ENCODE measurements around the gene ATF4.
A peak's percentile ranks its signal among the peaks of the same experiment; 100 is the strongest.

The ATF4 gene

DNA sequence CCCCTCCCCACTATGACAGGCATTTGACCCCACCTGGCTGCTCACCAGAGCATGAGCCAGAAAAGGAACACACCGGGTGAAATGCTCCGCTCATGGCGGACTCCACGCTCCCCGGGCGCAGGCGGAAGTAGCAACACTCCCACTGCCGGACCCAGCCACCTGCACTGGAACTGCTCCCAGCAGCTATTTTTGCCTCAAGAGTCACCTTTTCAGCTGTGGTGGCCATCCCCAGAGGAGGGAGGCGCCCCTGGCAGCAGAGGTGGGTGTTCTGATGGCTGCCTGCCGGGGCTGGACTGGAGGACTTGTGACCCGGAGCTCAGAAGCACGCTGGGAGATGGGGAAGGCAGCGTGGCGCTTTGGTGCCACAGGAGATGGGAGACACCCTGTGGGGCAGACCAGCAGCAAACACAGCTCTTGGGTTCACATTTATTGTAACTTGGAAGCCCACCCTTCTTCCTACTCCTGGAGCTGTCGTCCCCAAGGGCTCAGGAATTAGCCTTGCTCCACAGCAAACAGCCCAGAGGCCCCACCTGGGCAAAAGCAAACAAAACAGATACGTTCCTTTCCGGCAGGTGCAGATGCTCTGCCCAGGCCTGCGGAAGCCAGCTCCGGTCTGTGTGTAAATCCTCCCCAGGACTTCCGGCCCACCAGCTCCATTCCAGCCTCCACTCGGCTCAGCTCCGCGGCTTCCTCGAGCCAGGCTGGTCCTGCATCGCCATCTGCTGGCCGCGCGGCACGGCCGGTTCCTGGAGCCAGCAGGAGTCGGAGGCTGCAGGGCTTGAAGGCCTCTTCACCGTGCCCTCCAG lies 8.5 kb downstream of the ATF4 start:
- DNase-seq (ENCODE audit: low spot score) = peak; percentile 96

DNA sequence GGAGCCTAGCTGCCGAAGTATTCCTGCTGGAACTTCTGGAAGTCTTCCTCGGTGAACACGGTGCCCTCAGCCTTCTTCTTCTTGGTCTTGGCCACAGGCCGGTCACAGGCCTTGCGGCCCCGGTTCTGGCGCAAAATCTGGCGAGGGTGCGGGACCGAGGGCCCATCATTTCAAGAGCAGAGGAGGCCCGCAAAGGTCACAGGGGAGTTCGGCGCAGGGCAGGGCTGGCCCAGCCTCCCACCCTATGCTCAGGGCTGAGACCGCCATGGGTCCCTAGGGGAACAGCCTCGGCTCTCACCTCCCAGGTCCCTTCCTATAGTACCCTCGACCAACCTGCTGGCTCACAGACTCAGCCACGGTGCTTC lies 9.1 kb downstream of the ATF4 start:
- DNase-seq (ENCODE audit: low spot score) = no peak

DNA sequence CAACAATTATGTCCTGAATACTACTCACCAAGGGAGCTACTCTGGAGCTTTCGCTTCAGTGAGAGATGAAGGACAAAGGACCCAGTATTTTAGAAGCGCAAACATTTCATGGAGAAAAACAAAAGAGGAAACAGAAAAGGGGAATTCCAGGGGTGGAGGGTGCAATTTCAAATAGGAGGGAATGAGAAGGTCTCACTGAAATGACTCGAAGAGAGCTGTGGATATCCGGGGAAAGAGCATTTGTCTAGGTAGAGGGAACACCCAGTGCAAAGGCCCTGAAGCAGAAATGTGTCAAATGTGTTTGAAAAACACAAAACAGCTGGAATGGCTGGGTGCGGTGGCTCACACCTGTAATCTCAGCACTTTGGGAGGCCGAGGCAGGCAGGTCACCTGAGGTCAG lies 9.8 kb downstream of the ATF4 start:
- DNase-seq (ENCODE audit: low spot score) = no peak

GRCh38 chr22:39530692-39531331 lies 10.4 kb downstream of the ATF4 start:
- no peak for DNase-seq (ENCODE audit: low spot score)

GRCh38 chr22:39532215-39533073 lies 12.1 kb downstream of the ATF4 start, which contains the start of gene RPS19BP1:
Gene RPS19BP1 (minus strand): TSS chr22:39532748. CDS start chr22:39532738, 10 bp downstream.
- DNase-seq (ENCODE audit: low spot score) = peak; percentile 99

DNA sequence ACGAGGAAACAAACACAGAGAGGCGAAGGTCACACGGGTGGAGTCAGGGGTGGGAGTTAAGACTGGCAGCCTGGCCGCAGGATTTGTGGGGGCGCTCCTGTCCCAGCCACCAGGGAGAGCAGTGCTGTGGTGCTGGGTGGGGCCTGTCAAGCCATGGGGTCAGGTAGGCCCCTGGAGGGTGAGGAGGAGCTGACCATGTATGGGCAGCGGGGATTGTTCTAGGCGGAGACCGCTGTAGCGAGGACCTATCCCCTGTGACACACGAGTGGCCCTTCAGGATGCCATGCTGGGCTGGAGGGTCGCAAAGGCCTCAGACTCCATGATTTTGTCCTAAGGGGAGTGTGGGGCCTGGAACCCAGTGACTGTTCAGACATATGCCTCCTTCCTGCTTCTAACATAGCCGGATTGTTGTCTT lies 13.7 kb downstream of the ATF4 start:
- no peak for DNase-seq (ENCODE audit: low spot score)

- peak; percentile 79 for DNase-seq (ENCODE audit: low spot score)
These were observed 14.4 kb downstream of the ATF4 start for GRCh38 chr22:39534591-39535356.

- DNase-seq (ENCODE audit: low spot score) = no peak
These were observed 15.0 kb downstream of the ATF4 start for GRCh38 chr22:39535357-39535725.

DNA sequence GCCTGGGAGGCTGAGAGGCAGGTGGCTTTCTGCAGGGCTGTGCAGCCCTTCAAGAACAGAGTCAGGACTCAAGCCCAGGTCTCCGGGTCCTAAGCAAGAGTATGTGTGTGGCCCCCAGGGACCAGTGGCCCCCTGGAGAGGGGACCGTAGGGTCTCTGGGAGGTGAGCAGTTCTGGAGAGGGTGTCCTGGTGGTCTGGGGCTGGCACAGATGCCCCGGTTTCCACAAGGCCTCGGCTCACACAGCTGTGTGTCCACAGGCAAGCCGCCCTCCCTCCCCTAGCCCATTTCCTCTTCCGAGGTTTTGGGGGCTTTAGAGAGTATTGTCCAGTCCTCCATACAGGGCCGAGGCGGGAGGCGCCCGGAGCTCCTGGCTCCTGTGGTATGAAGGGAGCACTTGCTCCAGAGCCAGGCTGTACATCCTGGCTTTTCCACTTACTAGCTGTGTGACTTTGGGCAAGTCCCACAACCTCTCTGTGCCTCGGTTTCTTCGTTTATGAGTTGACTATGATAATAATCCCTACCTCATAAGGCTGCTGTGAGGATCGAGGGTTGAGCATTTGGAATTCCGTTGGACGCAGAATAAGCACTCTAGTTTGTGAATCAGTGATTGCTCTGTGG lies 15.6 kb downstream of the ATF4 start:
- DNase-seq (ENCODE audit: low spot score) = no peak

GRCh38 chr22:39536711-39537110 lies 16.3 kb downstream of the ATF4 start:
- no peak for DNase-seq (ENCODE audit: low spot score)

DNA sequence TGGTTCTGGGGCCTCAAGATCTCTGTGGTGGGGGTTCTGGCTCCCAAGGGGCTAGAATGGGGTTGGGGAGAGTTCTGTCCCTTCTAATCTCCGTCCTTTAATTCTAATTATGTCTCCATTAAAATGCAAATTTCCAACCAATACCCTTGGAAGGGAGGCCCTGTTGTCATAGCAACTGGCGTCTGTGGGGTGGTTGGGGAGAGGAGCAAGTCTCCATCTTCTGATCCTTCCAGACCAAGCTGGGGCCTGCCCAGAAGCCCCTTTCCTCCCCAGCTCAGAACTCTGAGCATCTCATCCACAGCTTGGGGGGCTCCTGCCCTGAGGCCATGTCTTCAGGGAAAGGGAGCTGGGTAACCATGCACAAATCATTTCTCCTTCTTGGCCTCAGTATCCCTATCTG lies 17.6 kb downstream of the ATF4 start:
- DNase-seq (ENCODE audit: low spot score) = no peak

GRCh38 chr22:39543095-39543494 lies 22.7 kb downstream of the ATF4 start:
- DNase-seq (ENCODE audit: low spot score) = no peak

DNA sequence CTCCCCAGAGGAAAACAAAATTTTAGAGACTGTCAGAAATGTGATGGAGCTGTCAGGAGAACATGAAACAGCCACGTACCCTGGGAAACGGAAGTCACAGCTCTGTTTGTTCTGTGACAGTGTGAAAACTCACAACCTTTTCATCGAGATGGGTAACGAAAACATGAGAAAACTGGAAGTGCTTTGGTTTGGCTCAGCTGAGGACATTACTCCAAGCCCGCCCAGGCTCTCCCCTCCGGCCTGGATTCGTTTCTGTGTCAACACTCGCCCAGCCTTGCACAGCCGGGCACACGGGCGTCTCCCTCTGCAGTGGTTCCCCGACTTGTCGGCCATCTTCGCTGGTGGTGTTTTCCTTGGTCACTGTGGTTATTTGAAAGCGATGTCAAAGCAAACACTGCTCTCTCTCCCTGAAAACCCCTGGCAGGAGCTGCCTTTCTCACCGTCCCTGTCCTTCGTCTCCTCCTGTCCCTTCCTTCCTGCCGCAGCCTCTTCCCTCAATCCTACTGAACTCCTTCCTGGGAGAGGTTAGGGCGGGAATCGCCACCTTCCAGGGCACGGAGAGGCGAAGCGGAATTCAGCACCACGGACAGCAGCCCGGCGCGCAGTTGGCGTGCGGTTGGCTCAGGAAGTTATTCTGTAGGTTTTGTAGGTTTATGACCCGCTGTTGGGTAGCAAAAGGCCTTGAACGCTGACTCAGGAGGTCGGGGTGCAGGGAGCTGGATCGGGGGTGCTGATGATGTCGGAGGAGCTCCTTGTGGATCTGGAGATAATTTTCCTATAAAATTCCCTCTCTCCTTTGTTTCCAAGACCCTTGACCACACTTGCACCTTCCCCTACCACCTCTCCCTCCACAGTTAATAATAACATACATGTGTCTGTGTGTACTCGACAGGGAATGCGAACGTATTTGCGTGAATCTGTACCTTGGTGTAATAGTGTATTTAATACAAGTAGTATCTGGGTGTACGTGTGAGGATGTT lies 25.3 kb downstream of the ATF4 start:
- no peak for DNase-seq (ENCODE audit: low spot score)

- peak; percentile 66 for DNase-seq (ENCODE audit: low spot score)
These were observed 26.7 kb downstream of the ATF4 start for GRCh38 chr22:39546889-39547586.

DNA sequence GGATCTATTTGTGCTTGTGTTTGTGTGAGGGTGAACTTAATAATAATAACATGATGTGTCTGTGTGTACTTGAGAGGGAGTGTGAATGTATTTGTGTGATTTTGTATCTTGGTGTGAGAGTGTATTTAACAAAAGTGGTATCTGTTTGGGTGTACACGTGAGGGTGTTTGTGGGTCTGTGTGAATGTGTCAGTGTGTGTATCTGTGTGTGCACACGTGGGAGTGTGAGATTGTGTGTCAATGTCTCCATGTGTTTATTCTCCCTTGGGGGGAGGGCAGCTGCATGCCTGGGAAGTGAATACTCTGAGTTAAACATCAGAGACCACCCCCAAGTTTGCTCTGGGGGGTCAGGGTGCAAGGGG lies 27.2 kb downstream of the ATF4 start:
- DNase-seq (ENCODE audit: low spot score) = no peak

DNA sequence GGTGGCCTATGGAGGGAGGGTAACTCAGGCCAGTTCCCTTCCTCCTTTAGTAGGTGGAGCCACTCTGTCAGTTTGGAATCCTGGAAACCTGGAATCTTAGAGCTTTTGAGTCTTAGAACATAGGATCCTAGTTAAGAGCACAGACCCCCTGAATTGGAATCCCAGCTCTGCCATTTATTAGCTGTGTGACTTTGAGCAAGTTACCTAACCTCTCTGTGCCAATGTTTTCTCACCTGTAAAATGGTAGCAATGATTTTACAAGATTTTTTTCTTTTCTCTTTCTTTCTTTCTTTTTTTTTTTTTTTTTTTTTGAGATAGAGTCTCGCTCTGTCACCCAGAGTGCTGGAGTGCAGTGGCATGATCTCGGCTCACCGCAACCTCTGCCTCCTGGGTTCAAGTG lies 33.1 kb downstream of the ATF4 start:
- DNase-seq (ENCODE audit: low spot score) = no peak

- DNase-seq (ENCODE audit: low spot score) = no peak
These were observed 33.8 kb downstream of the ATF4 start for GRCh38 chr22:39554151-39554550.

DNA sequence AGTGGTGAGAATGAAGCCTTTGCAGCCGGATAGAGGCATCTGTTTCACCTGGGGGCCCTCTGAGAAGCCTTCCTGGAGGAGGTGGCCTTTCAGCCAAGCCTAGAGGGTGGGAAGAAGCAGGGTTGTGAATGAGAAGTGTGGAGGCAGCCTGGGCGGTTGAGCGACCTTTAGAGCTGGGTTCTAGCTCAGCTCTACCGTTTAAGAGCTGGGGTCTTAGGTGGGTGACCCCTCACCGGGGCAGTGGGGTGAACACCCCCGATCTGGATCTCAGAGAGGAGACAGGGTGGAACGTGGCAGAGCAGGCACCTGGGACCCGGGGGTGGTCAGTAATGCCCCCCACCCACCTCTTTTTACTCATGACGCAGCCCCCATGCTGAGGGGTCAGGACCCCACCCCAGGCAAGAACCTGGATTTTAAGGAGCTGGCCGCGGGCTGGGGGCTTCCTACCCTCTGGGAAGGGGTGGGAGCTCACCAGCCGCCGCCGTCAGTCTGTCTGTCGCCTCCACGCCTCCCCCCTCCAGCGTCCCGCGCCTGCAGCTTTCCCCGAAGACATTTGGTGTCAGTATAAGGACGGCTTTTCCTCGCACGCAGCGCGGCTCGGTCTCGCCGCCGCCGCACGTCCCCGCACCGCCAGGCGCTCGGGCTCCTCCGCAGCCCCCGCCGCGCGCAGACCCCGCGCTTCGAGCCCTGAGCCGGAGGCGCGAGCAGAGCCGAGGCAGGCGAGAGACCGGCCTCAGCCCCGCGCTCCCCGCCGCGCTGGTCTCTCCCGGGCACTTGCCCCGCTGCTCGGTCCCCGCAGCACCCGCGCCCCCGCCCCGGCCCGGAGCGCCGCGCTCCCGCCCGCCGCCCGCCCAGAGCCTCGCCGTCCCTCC lies 36.8 kb downstream of the ATF4 start:
- DNase-seq (ENCODE audit: low spot score) = peak; percentile 69

DNA sequence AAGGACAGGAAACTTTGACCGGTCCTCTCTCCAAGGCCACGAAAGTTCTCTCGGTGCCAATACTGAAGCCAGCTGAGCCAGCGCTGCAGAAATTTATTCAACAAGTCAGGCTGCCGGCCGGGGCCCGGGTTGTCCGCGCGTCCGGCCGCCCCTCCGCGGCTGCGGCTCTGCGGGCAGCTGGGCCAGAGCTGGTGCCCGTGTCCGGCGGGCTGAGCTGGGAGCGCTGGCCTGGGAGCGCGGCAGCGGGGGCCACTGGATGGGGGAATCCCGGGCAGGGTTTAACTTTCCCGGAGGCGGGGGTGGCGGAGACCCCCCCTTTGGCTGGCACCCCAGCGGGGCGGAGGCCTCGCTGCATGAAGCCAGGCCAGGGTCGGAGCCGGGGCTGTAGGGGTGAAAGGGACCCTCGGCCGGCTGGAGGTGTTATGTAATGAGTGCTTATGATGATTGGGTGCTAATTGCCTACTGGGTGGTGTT lies 37.9 kb downstream of the ATF4 start:
- no peak for DNase-seq (ENCODE audit: low spot score)
